GM12865 (cell line): Measurements from ENCODE around the gene MBNL1.

ENCODE experiments used
- DNase-seq: peaks from one replicate; pipeline ENCODE4 v3.0.0; 2010; ENCODE audit warnings: low read depth
- H3K4me3 ChIP-seq: 2 replicates; pipeline ENCODE4 v1.5.1; 2011; ENCODE audit warnings: mild to moderate bottlenecking, low read depth, low read length, control low read depth
- CTCF ChIP-seq: IDR thresholded peaks from 2 replicates; pipeline ENCODE4 v1.5.1; 2011; ENCODE audit warnings: low read length, control low read depth, low read depth, inconsistent platforms; ENCODE audit not compliant: insufficient read depth; ENCODE audit errors: missing control alignments

The MBNL1 gene

GRCh38 chr3:152241142-152242017 lies 27.3 kb upstream of the MBNL1 start:
- DNase-seq, result peak; percentile 74
- peak overlapping the region; percentile 39 for H3K4me3 ChIP-seq
- no peak for TF ChIP-seq CTCF

GRCh38 chr3:152243301-152243711 lies 25.4 kb upstream of the MBNL1 start:
- H3K4me3 ChIP-seq, result peak overlapping the region; percentile 93
- no peak for TF ChIP-seq CTCF
- peak; percentile 85 for DNase-seq

DNA sequence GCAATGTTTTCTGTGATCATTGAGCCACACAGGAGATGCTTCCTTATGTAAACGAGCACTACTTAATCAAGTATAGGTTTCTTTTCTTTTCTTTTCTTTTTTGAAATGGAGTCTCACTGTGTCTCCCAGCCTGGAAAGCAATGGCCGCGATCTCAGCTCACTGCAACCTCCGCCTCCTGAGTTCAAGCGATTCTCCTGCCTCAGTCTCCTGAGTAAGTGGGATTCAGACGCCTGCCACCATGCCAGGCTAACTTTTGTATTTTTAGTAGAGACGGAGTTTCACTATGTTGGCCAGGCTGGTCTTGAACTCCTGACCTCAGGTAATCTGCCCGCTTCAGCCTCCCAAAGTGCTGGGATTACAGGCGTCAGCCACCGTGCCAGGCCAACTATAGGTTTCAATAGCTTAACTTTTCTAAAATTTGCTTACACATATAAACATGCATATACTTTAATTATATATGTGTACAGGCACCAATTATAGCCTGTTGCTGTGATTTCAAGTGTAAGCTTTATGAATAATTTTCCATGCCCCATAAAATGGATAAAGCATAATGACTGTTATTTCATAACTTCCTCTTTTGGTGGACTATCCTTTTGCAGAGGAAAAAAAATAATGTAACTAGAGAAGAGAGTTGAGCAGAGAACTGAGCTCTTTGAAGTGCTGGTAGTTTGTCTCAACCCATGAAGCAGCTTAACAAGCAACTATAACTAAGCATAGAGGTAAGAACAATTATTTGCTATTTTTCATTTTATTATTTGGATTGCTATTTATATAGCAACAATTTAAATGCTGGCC lies 24.8 kb upstream of the MBNL1 start:
- H3K4me3 ChIP-seq, result peak overlapping the region; percentile 93
- peak; percentile 69 for DNase-seq
- no peak for TF ChIP-seq CTCF

DNA sequence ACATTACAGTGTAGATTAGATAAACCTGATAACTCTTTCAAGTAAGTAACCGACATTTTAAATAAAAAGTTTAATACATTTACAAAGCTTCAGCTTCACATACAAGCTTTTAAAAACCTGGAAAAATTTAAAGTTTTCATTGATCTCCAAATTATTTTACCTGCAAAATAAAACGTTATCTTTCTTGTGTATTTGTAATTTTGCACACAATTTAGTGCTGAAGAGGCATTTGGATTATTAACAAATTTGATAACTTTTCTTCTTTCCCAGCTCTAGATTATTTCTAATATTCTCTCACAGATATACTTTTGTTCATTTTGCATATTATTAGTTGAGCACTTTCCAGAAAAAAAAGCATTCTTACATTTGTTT lies 24.2 kb upstream of the MBNL1 start:
- peak overlapping the region; percentile 93 for H3K4me3 ChIP-seq
- TF ChIP-seq CTCF, result no peak
- no peak for DNase-seq

DNA sequence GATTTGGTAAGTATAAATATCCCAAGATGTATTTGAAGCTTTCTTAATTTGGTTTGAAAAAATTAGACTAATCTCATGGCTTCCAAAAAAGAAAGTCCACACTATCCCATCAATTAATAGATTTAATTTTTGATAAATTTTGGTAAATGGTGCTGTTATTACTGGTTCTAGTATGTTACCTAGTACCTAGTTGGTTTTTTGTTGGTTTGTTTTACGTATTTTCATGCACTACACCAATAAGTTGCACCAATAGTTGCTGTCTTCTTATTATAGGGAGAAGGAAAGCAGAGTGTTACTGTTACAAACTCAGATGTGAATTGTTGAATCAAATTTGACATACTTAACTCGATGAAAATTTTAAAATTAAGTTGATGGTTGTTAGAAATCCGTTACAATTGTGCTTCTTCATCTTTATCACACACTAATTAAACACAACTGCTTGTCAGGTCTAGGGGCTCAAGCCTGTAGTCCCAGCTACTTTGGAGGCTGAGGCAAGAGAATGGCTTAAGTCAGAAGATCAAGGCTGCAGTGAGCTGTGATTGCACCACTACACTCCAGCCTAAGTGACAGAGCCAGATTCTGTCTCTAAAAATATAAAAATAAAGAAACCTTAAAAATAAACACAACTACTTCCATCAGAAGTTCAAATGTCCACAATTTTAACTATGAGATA lies 23.1 kb upstream of the MBNL1 start:
- peak overlapping the region; percentile 93 for H3K4me3 ChIP-seq
- TF ChIP-seq CTCF, result no peak
- DNase-seq, result no peak

- TF ChIP-seq CTCF, result no peak
- no peak for DNase-seq
- no peak overlapping the region for H3K4me3 ChIP-seq
Observed at GRCh38 chr3:152251916-152252315, 16.8 kb upstream of the MBNL1 start.
